Measurements from ENCODE around the gene DCUN1D2.
"Not testable (repeated sequence)": the region's sequence is repeated elsewhere in the genome, so short reads cannot be mapped to it uniquely, and the experiment has no call there.

DCUN1D2 gene

DNA sequence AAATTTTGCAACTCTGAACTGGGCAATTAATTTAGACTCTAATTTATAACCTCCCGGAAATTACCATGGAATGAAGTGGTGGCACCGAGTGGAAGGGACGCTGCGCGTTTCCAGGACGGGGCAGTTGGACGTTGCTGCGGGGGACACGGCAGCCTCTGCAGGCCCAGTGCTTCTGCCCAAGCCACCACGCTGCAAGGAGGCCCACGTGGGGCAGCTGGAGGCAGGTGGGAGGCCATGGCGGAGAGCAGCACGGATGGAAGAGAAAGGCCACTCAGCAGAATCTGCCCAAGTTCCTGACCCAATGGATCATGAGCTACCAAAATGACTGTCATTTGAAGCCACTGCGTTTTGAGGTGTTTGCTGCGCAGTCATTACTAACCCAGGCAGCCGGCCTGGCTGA is 26.0 kb downstream of the DCUN1D2 start:
- DNase-seq (ENCODE audit: low spot score): no peak

DNA sequence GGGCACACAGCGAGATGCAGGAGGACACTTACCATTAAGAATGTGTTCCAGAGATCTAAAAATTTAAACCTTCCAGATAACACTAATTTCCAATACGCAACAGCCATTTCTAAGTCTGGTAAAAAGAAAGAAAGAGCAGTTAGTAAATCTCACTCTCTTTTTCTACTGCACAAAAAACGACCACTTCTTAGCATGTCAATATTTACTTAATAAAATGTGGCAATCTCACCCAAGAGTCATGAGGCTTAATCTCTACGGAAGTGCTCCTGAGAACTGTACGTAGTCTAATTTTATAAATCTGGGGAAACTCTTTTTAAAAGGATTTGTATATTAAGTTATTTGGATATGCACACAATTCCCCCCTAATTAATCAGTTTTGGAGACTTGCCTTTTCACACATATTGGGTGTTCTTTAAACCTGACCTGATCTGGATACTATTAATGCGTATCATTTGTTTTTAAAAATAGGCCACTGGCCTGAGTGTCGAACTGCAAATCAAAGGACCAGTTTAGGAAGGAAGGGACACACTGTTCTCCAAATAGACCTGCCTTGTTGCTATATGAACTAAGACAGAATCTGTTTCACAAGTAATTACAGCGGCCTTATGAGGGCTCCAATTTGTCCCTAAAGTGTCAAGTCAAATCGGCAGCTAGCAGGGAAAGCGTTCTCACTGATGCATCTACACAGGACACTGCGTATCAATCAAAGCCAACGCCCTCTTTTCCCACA is 29.3 kb downstream of the DCUN1D2 start:
- no peak for DNase-seq (ENCODE audit: low spot score)

DNA sequence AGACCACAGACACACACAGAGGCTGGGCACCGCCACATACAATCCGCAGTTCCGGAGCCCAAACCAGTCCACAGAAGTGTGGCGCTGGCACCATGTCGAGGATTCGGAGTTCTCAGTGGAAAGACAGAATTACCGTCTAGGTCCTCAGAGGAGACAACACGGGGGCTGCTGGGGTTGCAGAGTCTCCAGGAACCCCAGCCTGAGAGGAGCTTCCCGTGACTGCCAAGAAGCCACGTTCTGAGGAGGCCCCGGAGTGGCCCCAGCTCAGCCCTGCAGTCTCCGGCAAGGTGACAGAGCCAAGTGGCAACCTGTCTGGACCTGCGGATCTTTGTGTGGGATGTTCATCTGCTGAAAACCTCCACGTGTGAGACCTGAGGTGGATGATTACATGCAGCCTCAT is 29.9 kb downstream of the DCUN1D2 start:
- DNase-seq (ENCODE audit: low spot score): no peak

DNA sequence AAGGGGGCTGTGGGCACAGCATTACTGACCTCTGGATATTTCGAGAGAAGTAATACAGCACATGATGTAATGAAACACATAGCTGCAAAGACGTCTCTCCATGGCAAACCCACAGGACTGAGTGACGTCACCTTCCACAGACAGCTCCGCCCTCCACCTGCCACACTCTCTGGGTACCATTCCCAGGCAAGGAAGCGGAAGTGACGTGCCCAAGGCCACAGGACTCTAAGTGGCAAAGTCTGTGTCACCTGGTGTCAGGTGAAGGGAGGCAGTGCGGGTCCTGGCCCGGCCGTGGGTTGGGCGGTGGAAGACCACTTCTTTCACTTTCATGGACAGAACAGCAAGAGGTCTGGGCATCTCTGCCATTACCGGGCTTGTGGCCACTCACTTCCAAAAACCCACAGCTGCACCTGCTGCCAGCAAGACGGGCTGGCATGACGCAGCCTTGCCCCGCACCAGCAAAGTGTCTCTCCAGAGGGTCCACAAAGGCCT is 30.4 kb downstream of the DCUN1D2 start:
- no peak for DNase-seq (ENCODE audit: low spot score)

DNA sequence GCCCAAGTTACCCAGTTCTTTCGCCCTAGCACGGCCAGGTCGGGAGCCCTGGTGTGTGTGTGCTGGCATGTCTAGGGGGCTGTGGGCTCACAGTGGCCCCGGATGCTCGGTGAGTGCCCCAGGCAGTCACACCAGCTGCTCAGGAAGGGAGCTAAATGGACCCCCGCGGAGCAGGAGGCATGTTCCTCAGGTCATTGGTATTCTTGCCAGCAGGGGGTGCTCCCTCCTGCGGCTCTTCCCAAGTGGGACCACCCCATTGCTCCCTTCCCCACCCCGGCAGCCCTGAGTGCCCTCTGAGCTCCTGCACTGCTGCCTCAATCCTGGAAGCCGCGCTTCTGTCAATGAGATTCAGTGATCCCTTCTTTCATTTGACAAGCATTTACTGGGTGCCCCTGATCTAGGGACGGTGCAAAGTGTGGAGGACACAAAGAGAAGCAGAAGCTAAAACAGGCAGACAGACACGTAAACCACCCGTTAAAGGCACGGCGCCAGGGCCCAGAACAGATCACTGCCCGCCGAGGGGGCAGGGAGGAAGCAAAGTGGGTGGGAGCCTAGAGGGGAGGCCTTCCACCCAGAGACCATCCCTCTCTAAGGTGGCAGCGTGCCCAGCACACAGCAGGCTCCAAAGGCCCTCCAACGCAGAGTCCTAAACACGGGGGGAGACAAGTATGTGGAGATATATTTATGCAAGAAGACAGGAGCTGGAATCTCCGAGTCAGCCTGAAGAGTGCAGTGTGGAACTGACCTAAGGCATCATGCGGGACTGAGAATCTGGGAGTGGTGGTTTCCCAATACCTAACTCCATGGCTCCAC is 32.1 kb downstream of the DCUN1D2 start:
- DNase-seq (ENCODE audit: low spot score): no peak

DNA sequence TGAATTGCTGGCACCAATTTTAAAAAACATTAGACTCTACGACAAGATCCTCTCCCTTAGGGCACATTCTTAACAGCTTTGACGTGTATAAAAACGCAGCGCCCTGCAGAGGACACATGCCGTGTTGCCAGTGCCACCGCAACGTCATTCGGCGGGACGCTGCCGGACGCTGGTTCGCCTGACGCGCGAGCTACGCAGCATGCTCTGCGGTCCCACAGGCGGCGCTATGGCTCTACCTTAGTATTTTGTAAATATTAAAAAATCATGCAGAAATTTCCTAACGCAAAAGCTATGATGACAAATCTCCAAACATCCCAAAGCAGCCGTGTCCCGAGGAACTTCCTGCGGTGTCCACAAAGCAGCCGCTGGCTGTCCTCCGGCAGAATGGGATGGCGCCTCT is 33.0 kb downstream of the DCUN1D2 start:
- DNase-seq (ENCODE audit: low spot score): no peak

DNA sequence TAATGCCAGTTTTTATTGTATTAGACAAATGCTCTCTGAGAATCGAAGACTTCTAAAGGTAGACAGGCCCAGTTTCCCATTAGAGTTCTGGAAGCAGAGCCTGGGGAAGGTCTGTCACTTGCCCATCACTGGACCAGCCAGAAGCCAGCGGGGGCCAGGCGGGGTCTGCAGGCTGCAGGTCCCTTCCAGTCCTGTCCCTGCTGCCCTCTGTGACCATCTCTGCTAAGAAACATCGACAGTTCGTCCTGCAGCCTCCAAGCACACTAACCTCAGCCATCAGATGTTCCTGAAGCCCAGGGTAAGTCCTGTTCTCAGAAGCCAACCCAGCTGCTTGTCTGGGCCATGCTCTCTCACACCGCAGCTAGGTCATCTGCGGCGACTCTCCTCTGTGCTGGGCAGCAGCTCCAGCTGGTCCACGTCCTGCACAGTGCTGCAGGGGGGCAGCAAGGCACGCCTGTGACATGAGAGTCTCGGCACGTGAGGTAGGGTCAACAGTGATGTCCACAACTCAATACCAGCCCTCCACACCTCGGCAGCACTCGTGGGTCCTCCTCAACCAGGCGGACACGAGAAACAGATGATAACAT is 34.3 kb downstream of the DCUN1D2 start:
- no peak for DNase-seq (ENCODE audit: low spot score)

DNA sequence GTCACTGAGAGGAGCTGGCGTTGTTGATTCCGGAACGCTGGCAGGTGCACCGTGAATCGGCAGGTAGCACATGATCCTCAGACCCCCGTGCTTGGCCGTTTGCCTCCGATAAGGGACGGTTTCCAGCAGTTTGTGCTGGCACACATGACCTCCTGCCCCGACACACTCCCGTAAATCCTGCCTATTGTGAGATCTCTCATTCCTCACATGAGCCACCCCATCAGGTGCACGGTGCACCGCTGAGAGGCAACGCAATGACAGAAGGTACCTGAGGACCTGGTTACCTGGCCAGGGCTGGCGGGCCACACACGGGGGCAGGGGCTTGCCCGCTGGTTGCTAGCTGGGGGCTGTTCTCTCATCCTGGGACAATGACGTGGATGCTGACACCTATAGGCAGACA is 35.1 kb downstream of the DCUN1D2 start:
- DNase-seq (ENCODE audit: low spot score): no peak

DNA sequence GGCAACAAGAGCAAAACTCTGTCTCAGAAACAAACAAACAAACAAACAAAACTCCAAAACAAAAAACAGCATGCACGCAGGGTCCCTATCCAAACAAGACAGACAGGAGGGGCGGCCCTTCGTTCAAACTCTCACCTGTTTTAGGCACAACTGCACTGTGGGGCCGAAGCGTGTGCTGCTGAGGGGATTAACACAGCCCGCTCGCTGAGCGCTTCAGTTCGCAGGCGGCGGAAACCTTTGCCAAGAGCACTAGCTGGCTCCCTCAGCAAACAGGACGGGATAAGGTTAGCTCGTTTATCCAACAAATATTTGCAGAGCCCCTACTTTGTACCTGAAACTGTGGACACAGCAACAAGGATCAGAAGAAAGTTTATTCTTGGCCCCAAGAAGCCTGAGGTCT is 35.6 kb downstream of the DCUN1D2 start:
- DNase-seq (ENCODE audit: low spot score): no peak

DNA sequence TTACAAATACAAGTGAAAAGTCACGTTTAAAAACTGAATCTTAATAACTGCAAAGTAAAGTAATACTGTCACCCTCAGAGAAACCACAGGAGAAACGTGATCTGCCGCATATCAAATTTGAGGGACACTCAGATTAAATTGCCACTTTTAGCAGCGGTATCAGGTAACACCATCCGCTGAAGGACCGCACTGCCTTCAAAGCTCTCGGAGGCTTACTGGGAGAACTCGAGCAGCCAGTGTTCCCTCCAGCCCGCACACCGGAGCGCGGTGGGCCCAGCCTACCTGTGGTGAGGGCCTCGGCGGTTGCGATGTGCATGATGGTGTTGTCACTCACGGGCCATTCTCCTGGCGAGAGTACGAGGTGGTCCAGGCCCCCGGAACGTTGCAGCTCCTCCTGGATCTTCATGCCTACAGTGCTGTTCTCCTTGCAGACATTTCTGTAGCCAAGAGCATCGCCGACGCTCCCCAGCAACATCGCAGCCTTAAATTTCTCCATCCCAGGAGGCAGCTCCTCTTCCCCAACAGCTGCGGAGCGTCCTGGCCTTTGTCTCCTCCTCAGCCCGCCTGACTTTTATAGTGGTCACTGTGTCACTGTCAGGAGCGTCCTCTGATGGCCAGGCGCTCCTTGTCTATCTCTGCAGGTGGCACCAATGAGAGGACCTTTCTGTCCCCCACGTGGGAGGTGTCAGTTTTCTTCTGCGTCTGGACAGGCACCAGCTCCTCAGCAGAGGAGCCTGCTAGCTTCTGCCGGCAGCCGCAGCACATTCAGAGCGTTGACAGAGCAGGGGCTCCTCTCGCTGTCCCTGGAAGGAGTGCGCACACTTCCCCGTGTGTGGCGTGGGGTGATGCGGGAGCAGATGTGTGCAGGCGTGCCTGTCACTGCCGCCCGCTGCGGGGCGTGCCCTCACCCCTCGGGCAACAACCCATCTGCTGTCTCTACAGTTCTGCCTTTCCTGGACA is 37.3 kb downstream of the DCUN1D2 start, which contains the start of gene ADPRHL1:
ADPRHL1 (minus strand) TSS at position 547 of the 960 bp plus-strand sequence; CDS start at position 496, 51 bp downstream.
- peak; percentile 58 for DNase-seq (ENCODE audit: low spot score)

DNA sequence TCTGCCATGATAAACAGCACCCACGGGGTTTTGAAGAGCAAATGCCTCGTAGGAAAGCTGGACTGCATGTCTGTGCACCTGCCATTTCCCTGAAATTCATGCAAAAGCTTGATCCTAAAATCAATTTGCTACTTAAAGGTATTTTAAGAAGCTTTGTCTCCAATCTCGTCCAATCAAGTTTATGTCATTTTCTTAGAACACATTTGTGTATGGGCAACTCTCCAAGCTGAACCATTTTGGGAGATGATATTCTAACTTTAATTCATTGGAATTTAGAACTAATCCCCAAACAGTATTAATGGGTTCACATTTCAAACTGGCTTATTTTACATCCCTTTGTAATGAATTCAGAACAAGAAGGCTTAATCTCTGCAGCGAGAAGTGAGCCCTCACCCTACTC is 38.0 kb downstream of the DCUN1D2 start:
- no peak for DNase-seq (ENCODE audit: low spot score)

DNA sequence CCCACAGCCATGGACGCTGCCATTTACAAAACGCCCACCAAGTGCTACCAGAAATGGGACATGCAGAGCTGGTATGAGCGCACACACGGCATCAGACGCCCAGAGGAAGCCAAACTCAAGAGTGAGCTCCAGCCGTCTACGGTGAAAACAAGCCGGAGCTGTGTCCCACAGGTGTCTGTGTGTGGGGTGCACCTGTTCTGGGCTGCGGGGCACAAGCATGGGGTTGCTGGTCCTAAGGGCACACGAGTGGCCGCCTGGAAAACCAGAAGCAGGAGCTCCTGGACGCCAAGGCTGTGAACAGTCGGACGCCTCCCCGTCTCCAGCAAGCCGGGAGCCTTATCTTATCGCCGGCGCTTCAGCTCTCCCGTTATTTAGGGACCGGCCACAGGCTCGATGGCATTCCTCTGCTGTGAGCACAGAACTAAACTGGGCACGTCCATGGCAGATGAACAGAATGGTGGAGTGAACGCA is 38.5 kb downstream of the DCUN1D2 start:
- DNase-seq (ENCODE audit: low spot score): no peak

DNA sequence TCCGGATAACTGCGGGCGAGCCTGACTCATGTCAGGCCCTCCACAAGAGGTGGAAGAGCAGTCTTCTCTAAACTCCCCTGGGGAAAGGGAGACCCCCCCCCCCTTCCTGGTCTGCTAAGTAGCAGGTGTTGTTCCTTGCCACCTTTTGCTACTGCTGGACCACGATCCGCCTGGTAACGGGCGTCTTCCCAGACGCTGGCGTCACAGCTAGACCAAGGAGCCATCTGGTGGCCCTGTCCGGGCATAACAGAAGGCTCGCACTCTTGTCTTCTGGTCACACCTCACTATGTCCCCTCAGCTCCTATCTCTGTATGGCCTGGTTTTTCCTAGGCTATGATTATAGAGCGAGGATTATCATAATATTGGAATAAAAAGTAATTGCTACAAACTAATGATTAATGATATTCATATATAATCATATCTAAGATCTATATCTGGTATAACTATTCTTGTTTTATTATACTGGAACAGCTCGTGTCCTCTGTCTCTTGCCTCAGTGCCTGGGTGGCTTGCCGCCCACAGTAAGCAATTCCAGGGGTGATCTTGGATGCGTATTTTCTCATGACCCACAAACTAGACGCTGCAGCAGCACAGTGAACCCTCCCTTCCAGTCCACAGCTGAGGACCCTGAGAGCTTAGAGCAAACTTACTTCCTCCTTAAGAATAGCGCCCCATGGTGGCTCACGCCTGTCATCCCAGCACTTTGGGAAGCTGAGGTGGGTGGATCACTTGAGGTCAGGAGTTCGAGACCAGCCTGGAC is 39.5 kb downstream of the DCUN1D2 start:
- not testable (repeated sequence) for DNase-seq (ENCODE audit: low spot score)

DNA sequence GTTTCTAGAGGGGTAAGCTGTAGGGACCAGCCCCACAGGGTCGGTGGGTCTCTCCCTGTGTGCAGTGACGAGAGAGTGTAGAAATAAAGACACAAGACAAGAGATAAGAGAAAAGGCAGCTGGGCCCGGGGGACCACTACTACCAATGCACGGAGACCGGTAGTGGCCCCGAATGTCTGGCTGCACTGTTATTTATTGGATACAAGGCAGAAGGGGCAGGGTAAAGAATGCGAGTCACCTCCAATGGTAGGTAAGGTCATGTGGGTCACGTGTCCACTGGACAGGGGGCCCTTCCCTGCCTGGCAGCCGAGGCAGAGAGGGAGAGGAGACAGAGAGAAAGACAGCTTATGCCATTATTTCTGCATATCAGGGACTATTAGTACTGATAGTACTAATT is 40.2 kb downstream of the DCUN1D2 start:
- not testable (repeated sequence) for DNase-seq (ENCODE audit: low spot score)

DNA sequence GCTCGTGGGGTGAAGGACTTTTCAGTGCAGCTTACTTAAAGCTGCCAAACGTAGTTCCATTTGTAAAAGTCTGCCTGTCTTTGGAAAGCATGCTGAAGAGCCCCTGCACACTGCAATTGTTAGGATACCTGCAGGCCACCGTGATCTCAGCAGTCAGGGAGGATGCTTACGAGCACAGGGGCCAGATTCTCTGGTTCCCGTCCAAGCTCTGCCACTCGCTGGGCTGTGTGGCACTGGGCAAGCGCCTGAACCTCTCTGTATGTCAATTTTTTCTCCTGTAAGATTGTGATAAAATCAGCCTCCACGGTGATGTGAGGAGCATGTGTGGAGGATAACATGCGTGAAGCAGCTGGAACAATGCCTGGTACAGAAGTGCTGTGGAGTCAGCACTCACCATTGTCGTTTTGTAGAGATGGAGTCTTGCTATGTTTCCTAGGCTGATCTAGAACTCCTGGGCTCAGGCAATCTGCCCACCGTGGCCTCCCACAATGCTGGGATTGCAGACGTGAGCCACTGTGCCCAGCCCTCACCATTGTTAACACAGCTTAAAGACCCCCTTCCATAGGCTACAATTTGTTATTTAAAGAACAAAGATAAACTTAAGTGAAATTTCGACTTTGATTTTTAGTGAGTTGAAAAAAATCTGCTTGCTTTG is 40.7 kb downstream of the DCUN1D2 start:
- DNase-seq (ENCODE audit: low spot score): no peak

DNA sequence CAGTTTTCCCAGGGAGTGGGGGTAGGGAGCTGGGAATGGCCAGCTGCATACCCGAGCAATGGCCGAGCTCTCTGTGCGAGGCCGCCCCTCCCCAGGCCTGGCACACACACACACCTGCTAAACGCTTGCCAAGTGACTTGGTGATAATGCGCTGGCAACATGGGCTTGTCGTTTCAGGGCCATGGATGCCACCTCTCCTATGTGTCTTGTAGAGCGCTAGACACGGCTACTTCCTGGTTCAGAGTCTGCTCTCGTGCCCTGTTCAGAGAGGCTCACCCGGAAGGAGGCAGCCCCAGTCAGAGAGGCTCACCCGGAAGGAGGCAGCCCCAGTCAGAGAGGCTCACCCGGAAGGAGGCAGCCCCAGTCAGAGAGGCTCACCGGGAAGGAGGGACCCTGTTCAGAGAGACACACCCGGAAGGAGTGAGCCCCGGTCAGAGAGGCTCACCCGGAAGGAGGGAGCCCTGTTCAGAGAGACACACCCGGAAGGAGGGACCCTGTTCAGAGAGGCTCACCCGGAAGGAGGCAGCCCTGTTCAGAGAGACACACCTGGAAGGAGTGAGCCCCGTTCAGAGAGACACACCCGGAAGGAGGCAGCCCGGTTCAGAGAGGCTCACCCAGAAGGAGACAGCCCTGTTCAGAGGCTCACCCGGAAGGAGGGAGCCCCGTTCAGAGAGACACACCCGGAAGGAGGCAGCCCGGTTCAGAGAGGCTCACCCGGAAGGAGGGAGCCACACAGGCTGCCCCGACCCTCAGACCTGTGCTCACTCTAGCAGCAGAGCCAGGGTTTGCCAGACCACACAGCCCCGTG is 41.4 kb downstream of the DCUN1D2 start:
- DNase-seq (ENCODE audit: low spot score): peak; percentile 79

DNA sequence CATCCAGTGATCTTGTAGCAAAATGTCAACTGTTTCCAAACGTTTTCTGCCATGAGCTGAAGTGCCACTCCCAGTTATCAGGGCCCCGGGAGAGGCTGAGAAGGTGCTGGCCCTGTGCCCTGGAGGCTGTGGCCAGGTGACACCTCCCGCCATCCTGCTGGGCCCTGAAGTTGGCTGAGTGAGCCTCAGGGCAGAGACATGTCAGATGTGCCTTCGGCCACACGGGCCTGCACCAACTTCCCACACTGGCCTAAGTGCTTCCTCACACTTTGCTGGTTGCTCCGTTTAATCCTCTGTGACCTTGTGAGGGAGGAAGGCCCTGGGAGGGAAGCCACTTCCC is 42.0 kb downstream of the DCUN1D2 start:
- DNase-seq (ENCODE audit: low spot score): no peak

DNA sequence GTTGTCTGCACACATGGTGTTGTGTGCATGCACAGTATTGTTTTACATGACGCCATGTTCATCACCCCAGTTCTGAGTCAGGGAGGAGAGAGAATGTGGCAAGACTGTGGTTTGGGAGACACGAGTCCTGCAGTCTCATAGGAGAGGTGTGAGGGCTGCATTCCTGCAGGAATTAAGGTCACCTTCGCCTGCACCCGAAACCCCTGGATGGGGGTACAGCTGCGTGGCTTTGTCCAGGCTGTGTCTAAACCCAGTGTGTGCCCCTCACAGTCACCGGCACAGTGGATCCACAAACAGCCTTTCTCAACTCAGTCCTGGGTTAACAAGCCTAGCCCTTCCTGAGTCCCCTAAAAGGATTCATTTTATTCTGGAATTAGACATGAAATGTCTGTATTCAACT is 42.9 kb downstream of the DCUN1D2 start:
- DNase-seq (ENCODE audit: low spot score): no peak

DNA sequence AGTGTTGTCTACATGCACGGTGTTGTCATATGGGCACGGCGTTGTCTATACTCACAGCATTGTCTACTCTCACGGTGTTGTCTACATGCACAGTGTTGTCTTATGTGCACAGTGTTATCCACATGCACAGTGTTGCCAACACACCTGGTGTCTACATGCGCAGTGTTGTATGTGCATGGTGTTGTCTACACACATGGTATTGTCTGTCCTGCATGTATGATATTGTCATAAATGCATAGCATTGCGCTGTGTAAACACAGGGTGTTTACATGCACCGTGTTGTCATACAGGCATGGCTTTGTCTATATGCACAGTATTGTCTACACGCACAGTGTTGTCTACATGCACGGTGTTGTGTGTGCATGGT is 44.0 kb downstream of the DCUN1D2 start:
- no peak for DNase-seq (ENCODE audit: low spot score)
